Endodermal cell (in vitro differentiated cells): ENCODE results near the gene GSG1L2. TPM values are rescaled to one million over a fixed set of nuclear protein-coding genes. Genes with fewer than 3 reads are reported as not detected.

ENCODE experiments used
- DNase-seq: peaks from one replicate; pipeline ENCODE4 v3.0.0-alpha.2; 2017
- H3K27ac ChIP-seq: 2 replicates; pipeline ENCODE4 v1.5.1; 2013; ENCODE audit warnings: mild to moderate bottlenecking, low read depth, low read length, moderate library complexity
- H3K27me3 ChIP-seq: 2 replicates; pipeline ENCODE4 v1.6.1; 2013; ENCODE audit warnings: mild to moderate bottlenecking, low read length, moderate library complexity; ENCODE audit not compliant: insufficient read depth, control insufficient read depth, poor library complexity, severe bottlenecking
- H3K36me3 ChIP-seq: 2 replicates; pipeline ENCODE4 v1.7.0; 2013; ENCODE audit warnings: mild to moderate bottlenecking, low read length, moderate library complexity; ENCODE audit not compliant: control insufficient read depth, insufficient read depth
- H3K4me1 ChIP-seq: one replicate; pipeline ENCODE4 v1.7.0; 2013; ENCODE audit warnings: low read length; ENCODE audit not compliant: control insufficient read depth, insufficient read depth
- H3K4me3 ChIP-seq: 2 replicates; pipeline ENCODE4 v1.5.1; 2013; ENCODE audit warnings: mild to moderate bottlenecking, low read length, moderate library complexity
- H3K9ac ChIP-seq: 2 replicates; pipeline ENCODE4 v1.6.1; 2013; ENCODE audit warnings: mild to moderate bottlenecking, low read length, moderate library complexity; ENCODE audit not compliant: poor library complexity, severe bottlenecking; ENCODE audit errors: extremely low read depth
- H3K9me3 ChIP-seq: 2 replicates; pipeline ENCODE4 v1.6.1; 2013; ENCODE audit warnings: mild to moderate bottlenecking, low read length, moderate library complexity; ENCODE audit not compliant: control insufficient read depth
- H3K27ac Mint-ChIP-seq: 2 replicates; pipeline ENCODE4 v1.8.0; 2020; ENCODE audit warnings: mixed read lengths
- H3K27me3 Mint-ChIP-seq: 2 replicates; pipeline ENCODE4 v1.8.0; 2021; ENCODE audit warnings: mild to moderate bottlenecking, mixed read lengths; ENCODE audit not compliant: insufficient read depth
- H3K36me3 Mint-ChIP-seq: 2 replicates; pipeline ENCODE4 v1.8.0; 2020; ENCODE audit warnings: low read depth, mixed read lengths
- H3K4me1 Mint-ChIP-seq: 2 replicates; pipeline ENCODE4 v1.8.0; 2020; ENCODE audit warnings: mixed read lengths
- H3K4me3 Mint-ChIP-seq: 2 replicates; pipeline ENCODE4 v1.8.0; 2020; ENCODE audit warnings: mild to moderate bottlenecking, moderate library complexity, mixed read lengths
- H3K9me3 Mint-ChIP-seq: 2 replicates; pipeline ENCODE4 v1.8.0; 2020; ENCODE audit warnings: mild to moderate bottlenecking, mixed read lengths
- CTCF ChIP-seq: fragments of 200-600 bp; sonication (generic); conservative IDR thresholded peaks from 2 replicates; pipeline ENCODE4 v1.5.0; 2021; ENCODE audit warnings: antibody characterized with exemption, mild to moderate bottlenecking
- WGBS, 2 experiments: methylation state at CpG; one replicate each; pipeline versions ENCODE4 v1.1.5 to v1.1.7; 2013; ENCODE audit warnings: missing lambda C conversion rate in 2 of 2, mixed read lengths in 1 of 2; ENCODE audit not compliant: insufficient coverage in 1 of 2, insufficient read length in 1 of 2; 5-methylcytosine and 5-hydroxymethylcytosine counted together
- total RNA-seq, 2 donors: library from RNA; stranded (reverse); fragmentation: NEBNext Ultra II Directional in 1 of 2; extraction: Animal tissue kit (Norgen Biotek cat#: 25700) in 1 of 2; gene quantifications; 2 replicates in 1 of 2; 3 replicates in 1 of 2; pipeline ENCODE4 v1.2.1, GENCODE V29; 2021

Gene GSG1L2
- total RNA-seq, 2 donors from 2014 or later, result not detected

- H3K27ac ChIP-seq, result no peak overlapping the region
Measured at GRCh38 chr17:9811086-9811485, 10.8 kb downstream of the GSG1L2 start.

GRCh38 chr17:9810100-9810949, 11.6 kb downstream of the GSG1L2 start:
- Mint-ChIP-seq H3K36me3 (no peaks in the 10 kb centered on the region), H3K4me3 (no peak overlapping the region), H3K9me3 (peaks cover 3% of the 10 kb centered on the region), H3K4me1 (peaks cover 26% of the 10 kb centered on the region), H3K27ac (no peak overlapping the region), H3K27me3 (peaks cover 51% of the 10 kb centered on the region)
- Histone ChIP-seq H3K4me3 (no peak overlapping the region), H3K27ac (no peak overlapping the region), H3K27me3 (peaks cover 40% of the 10 kb centered on the region), H3K36me3 (no peaks in the 10 kb centered on the region), H3K9me3 (no peaks in the 10 kb centered on the region), H3K4me1 (peaks cover 17% of the 10 kb centered on the region), H3K9ac (no peak overlapping the region)
- no peak for DNase-seq
- TF ChIP-seq CTCF, result no peak
- 89 to 100% methylated on average over 2 to 4 of the region's 4 CpGs for WGBS, 2 experiments

More at GRCh38 chr17:9811086-9811485, 10.8 kb downstream of the GSG1L2 start:
- peaks cover 40% of the 10 kb centered on the region for H3K27me3 ChIP-seq
- TF ChIP-seq CTCF, result no peak
- 85 to 88% methylated on average over 4 to 5 of the region's 5 CpGs for WGBS, 2 experiments
- no peaks in the 10 kb centered on the region for H3K9me3 ChIP-seq
- Mint-ChIP-seq H3K4me3 (no peak overlapping the region), H3K27ac (no peak overlapping the region), H3K27me3 (peaks cover 52% of the 10 kb centered on the region), H3K36me3 (no peaks in the 10 kb centered on the region), H3K4me1 (peaks cover 26% of the 10 kb centered on the region), H3K9me3 (peaks cover 3% of the 10 kb centered on the region)
- H3K4me1 ChIP-seq, result peaks cover 17% of the 10 kb centered on the region
- H3K4me3 ChIP-seq, result no peak overlapping the region
- no peaks in the 10 kb centered on the region for H3K36me3 ChIP-seq
- no peak for DNase-seq
- H3K9ac ChIP-seq, result no peak overlapping the region

GRCh38 chr17:9809409-9809808, 12.5 kb downstream of the GSG1L2 start:
- Histone ChIP-seq H3K9ac (no peak overlapping the region), H3K9me3 (no peaks in the 10 kb centered on the region), H3K4me1 (peaks cover 17% of the 10 kb centered on the region), H3K27ac (no peak overlapping the region), H3K36me3 (no peaks in the 10 kb centered on the region), H3K27me3 (peaks cover 33% of the 10 kb centered on the region), H3K4me3 (no peak overlapping the region)
- Mint-ChIP-seq H3K36me3 (no peaks in the 10 kb centered on the region), H3K4me1 (peaks cover 26% of the 10 kb centered on the region), H3K27ac (no peak overlapping the region), H3K9me3 (peaks cover 3% of the 10 kb centered on the region), H3K4me3 (no peak overlapping the region), H3K27me3 (peaks cover 44% of the 10 kb centered on the region)
- no peak for TF ChIP-seq CTCF
- WGBS, 2 experiments, result 93 to 100% methylated on average over 8 of the region's 8 CpGs
- DNase-seq, result no peak
